ENCODE results near the gene FLRT3. TPM values are rescaled to one million over a fixed set of nuclear protein-coding genes. Genes with fewer than 3 reads are reported as not detected.

Gene FLRT3
- total RNA-seq, 1 donor from 2014 or later, result 41.8 TPM

GRCh38 chr20:14360416-14360815 lies 23.0 kb upstream of the FLRT3 start:
- no peaks in the 10 kb centered on the region for H3K9me3 ChIP-seq (ENCODE audit: low read depth)
- Mint-ChIP-seq H3K4me3 (no peak overlapping the region), H3K4me1 (peaks cover 5% of the 10 kb centered on the region), H3K27ac (no peak overlapping the region), H3K36me3 (peaks cover under 1% of the 10 kb centered on the region), H3K9me3 (peaks cover 10% of the 10 kb centered on the region), H3K27me3 (ENCODE audit: insufficient read depth, low read depth) (peaks cover 3% of the 10 kb centered on the region)
- no peaks in the 10 kb centered on the region for H3K4me1 ChIP-seq
- no peaks in the 10 kb centered on the region for H4K20me1 ChIP-seq (ENCODE audit: low read depth)
- TF ChIP-seq EZH2phosphoT487 (IDR thresholded peaks at IDR 0.05), result no peak
- no peak for TF ChIP-seq CTCF (IDR thresholded peaks at IDR 0.05)
- TF ChIP-seq EZH2 (IDR thresholded peaks at IDR 0.05), result no peak
- H3F3A ChIP-seq (ENCODE audit: low read depth), result no peaks in the 10 kb centered on the region
- H3K27ac ChIP-seq, result no peak overlapping the region
- H2AFZ ChIP-seq (replicated peaks), result no peak overlapping the region
- H3K27me3 ChIP-seq, result no peaks in the 10 kb centered on the region
- no peak overlapping the region for H3K9ac ChIP-seq
- no peak for DNase-seq (ENCODE audit: low spot score)
- H3K4me2 ChIP-seq, result no peak overlapping the region
- H3K4me3 ChIP-seq, result no peak overlapping the region
- no peaks in the 10 kb centered on the region for H3K79me2 ChIP-seq (ENCODE audit: low read depth)
- no peaks in the 10 kb centered on the region for H3K36me3 ChIP-seq

GRCh38 chr20:14355791-14356190 lies 18.4 kb upstream of the FLRT3 start:
- H3K27ac ChIP-seq, result no peak overlapping the region
- H3K4me3 ChIP-seq, result no peak overlapping the region
- Mint-ChIP-seq H3K27me3 (ENCODE audit: insufficient read depth, low read depth) (peaks cover 5% of the 10 kb centered on the region), H3K4me3 (no peak overlapping the region), H3K9me3 (peaks cover 2% of the 10 kb centered on the region), H3K4me1 (peaks cover 5% of the 10 kb centered on the region), H3K36me3 (no peaks in the 10 kb centered on the region), H3K27ac (no peak overlapping the region)
- DNase-seq (ENCODE audit: low spot score), result no peak
- no peaks in the 10 kb centered on the region for H3K79me2 ChIP-seq (ENCODE audit: low read depth)
- H3K27me3 ChIP-seq, result no peaks in the 10 kb centered on the region
- no peak overlapping the region for H3K9ac ChIP-seq
- no peaks in the 10 kb centered on the region for H3F3A ChIP-seq (ENCODE audit: low read depth)
- TF ChIP-seq EZH2 (IDR thresholded peaks at IDR 0.05) (no peak), CTCF (IDR thresholded peaks at IDR 0.05) (no peak), EZH2phosphoT487 (IDR thresholded peaks at IDR 0.05) (no peak)
- no peak overlapping the region for H3K4me2 ChIP-seq
- no peak overlapping the region for H2AFZ ChIP-seq (replicated peaks)
- H3K4me1 ChIP-seq, result no peaks in the 10 kb centered on the region
- H3K9me3 ChIP-seq (ENCODE audit: low read depth), result no peaks in the 10 kb centered on the region
- H4K20me1 ChIP-seq (ENCODE audit: low read depth), result no peaks in the 10 kb centered on the region
- no peaks in the 10 kb centered on the region for H3K36me3 ChIP-seq

DNA sequence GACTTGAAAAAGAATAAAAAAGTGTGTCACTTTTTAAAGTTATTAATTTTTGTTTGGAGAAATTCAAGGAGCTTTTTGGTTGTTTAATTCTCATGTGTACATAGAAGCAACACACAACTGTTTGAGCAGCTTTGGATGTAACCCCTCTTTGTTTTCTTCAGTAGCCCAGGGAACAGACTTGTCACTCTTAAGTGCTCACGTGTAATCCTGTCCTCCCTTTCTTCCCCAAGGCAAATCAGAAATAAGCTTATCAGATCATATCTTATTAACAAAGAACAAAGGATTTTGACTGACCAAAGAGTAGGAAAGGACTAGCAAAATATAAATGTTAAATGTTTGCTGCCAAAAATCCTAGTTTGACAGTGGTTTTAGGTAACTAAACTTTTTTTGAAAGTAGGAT lies 7.3 kb upstream of the FLRT3 start:
- Histone ChIP-seq H3K4me1 (peaks cover 11% of the 10 kb centered on the region), H3K9ac (peak overlapping the region; percentile 25), H3K4me3 (no peak overlapping the region), H3K9me3 (ENCODE audit: low read depth) (no peaks in the 10 kb centered on the region), H3K27ac (no peak overlapping the region), H3F3A (ENCODE audit: low read depth) (no peaks in the 10 kb centered on the region), H3K27me3 (no peaks in the 10 kb centered on the region), H3K79me2 (ENCODE audit: low read depth) (no peaks in the 10 kb centered on the region), H2AFZ (replicated peaks) (peak overlapping the region; percentile 35), H3K36me3 (no peaks in the 10 kb centered on the region), H3K4me2 (peak overlapping the region; percentile 40), H4K20me1 (ENCODE audit: low read depth) (no peaks in the 10 kb centered on the region)
- DNase-seq (ENCODE audit: low spot score), result peak; percentile 31
- TF ChIP-seq EZH2phosphoT487 (IDR thresholded peaks at IDR 0.05) (no peak), CTCF (IDR thresholded peaks at IDR 0.05) (no peak), EZH2 (IDR thresholded peaks at IDR 0.05) (no peak)
- Mint-ChIP-seq H3K27me3 (ENCODE audit: insufficient read depth, low read depth) (peaks cover 2% of the 10 kb centered on the region), H3K9me3 (no peaks in the 10 kb centered on the region), H3K36me3 (peaks cover 2% of the 10 kb centered on the region), H3K4me1 (peaks cover 16% of the 10 kb centered on the region), H3K27ac (peak overlapping the region; percentile 11), H3K4me3 (no peak overlapping the region)
